ENCODE measurements around the gene TRIO. TPM values are rescaled to one million over a fixed set of nuclear protein-coding genes. Genes with fewer than 3 reads are reported as not detected.
A peak's percentile ranks its signal among the peaks of the same experiment; 100 is the strongest.

TRIO gene
- total RNA-seq, 1 experiment from 2014 or later: 136 TPM

- TF ChIP-seq CTCF (IDR thresholded peaks at IDR 0.05; ENCODE audit: unreplicated experiment): no peak
- DNase-seq (ENCODE audit: unreplicated experiment): no peak
- Mint-ChIP-seq H3K36me3 (ENCODE audit: insufficient read depth, unreplicated experiment) (peaks cover 46% of the 10 kb centered on the region), H3K27ac (ENCODE audit: low read depth, unreplicated experiment) (peak overlapping the region; percentile 29), H3K27me3 (ENCODE audit: insufficient read depth, unreplicated experiment) (no peaks in the 10 kb centered on the region), H3K9me3 (ENCODE audit: unreplicated experiment) (no peaks in the 10 kb centered on the region), H3K4me3 (ENCODE audit: unreplicated experiment) (no peak overlapping the region), H3K4me1 (ENCODE audit: insufficient read depth, unreplicated experiment) (peaks cover 17% of the 10 kb centered on the region)
- ChIA-PET POLR2A (no interaction called here), CTCF (interaction anchor here (0.6 kb wide), 1 partner anchor 202 kb away, joined by 6 read pairs; no protein-coding TSS in a partner anchor)
- BruUV-seq (replicated peaks): no TSS peak
- intact Hi-C loops (cut with micrococcal nuclease): no loop called here
Observed at GRCh38 chr5:14302330-14302729, 159.2 kb downstream of the TRIO start.

- BruUV-seq (replicated peaks): no TSS peak
- peak; percentile 81 for DNase-seq (ENCODE audit: unreplicated experiment)
- Mint-ChIP-seq H3K9me3 (ENCODE audit: unreplicated experiment) (peaks cover 9% of the 10 kb centered on the region), H3K36me3 (ENCODE audit: insufficient read depth, unreplicated experiment) (peaks cover 63% of the 10 kb centered on the region), H3K27ac (ENCODE audit: low read depth, unreplicated experiment) (no peak overlapping the region), H3K4me3 (ENCODE audit: unreplicated experiment) (no peak overlapping the region), H3K4me1 (ENCODE audit: insufficient read depth, unreplicated experiment) (peaks cover 4% of the 10 kb centered on the region), H3K27me3 (ENCODE audit: insufficient read depth, unreplicated experiment) (no peaks in the 10 kb centered on the region)
- no peak for TF ChIP-seq CTCF (IDR thresholded peaks at IDR 0.05; ENCODE audit: unreplicated experiment)
- CTCF ChIA-PET: no interaction called here
- POLR2A ChIA-PET: interaction anchor here (1.3 kb wide), 2 partner anchors 8 to 19 kb away, joined by 3 read pairs; no protein-coding TSS in a partner anchor
- intact Hi-C loops (cut with micrococcal nuclease): no loop called here
Observed at GRCh38 chr5:14305045-14305444, 161.9 kb downstream of the TRIO start.

GRCh38 chr5:14306329-14306815 lies 163.2 kb downstream of the TRIO start:
- Mint-ChIP-seq H3K27ac (ENCODE audit: low read depth, unreplicated experiment) (no peak overlapping the region), H3K27me3 (ENCODE audit: insufficient read depth, unreplicated experiment) (no peaks in the 10 kb centered on the region), H3K4me1 (ENCODE audit: insufficient read depth, unreplicated experiment) (peaks cover 4% of the 10 kb centered on the region), H3K36me3 (ENCODE audit: insufficient read depth, unreplicated experiment) (peaks cover 68% of the 10 kb centered on the region), H3K4me3 (ENCODE audit: unreplicated experiment) (no peak overlapping the region), H3K9me3 (ENCODE audit: unreplicated experiment) (peaks cover 9% of the 10 kb centered on the region)
- intact Hi-C loops (cut with micrococcal nuclease): no loop called here
- no TSS peak for BruUV-seq (replicated peaks)
- ChIA-PET CTCF (no interaction called here), POLR2A (no interaction called here)
- no peak for TF ChIP-seq CTCF (IDR thresholded peaks at IDR 0.05; ENCODE audit: unreplicated experiment)
- no peak for DNase-seq (ENCODE audit: unreplicated experiment)

GRCh38 chr5:14308384-14309154 lies 165.4 kb downstream of the TRIO start:
- Mint-ChIP-seq H3K36me3 (ENCODE audit: insufficient read depth, unreplicated experiment) (peaks cover 68% of the 10 kb centered on the region), H3K27me3 (ENCODE audit: insufficient read depth, unreplicated experiment) (no peaks in the 10 kb centered on the region), H3K27ac (ENCODE audit: low read depth, unreplicated experiment) (no peak overlapping the region), H3K4me1 (ENCODE audit: insufficient read depth, unreplicated experiment) (peaks cover 4% of the 10 kb centered on the region), H3K9me3 (ENCODE audit: unreplicated experiment) (peaks cover 9% of the 10 kb centered on the region), H3K4me3 (ENCODE audit: unreplicated experiment) (no peak overlapping the region)
- DNase-seq (ENCODE audit: unreplicated experiment): no peak
- BruUV-seq (replicated peaks): no TSS peak
- TF ChIP-seq CTCF (IDR thresholded peaks at IDR 0.05; ENCODE audit: unreplicated experiment): no peak
- intact Hi-C loops (cut with micrococcal nuclease): no loop called here
- ChIA-PET POLR2A (no interaction called here), CTCF (no interaction called here)

All from MCF 10A (cell line).